SK-N-SH treated with all-trans-retinoic acid at 6 μM for 48 hours (cell line): ENCODE measurements around the gene PNMA8A.

ENCODE experiments used
- ATAC-seq: fragments of 200-7000 bp; cut with Tn5 transposase; 3 replicates; pipeline ENCODE4 v1.9.1; 2020; ENCODE audit warnings: mild to moderate bottlenecking, moderate library complexity
- ARNTL ChIP-seq: fragments of 450-650 bp; formaldehyde crosslinking; IDR thresholded peaks from 2 replicates; pipeline ENCODE4 v1.5.0; 2020; ENCODE audit warnings: low read depth, mild to moderate bottlenecking, moderate library complexity, borderline replicate concordance
- BACH2 ChIP-seq: fragments of 250-450 bp; sonication (Bioruptor Pico); IDR thresholded peaks from 2 replicates; pipeline ENCODE4 v1.9.0; 2021; ENCODE audit warnings: mild to moderate bottlenecking, borderline replicate concordance
- CSDC2 ChIP-seq: fragments of 250-450 bp; sonication (Bioruptor Pico); IDR thresholded peaks from 2 replicates; pipeline ENCODE4 v1.5.0; 2020; ENCODE audit warnings: mild to moderate bottlenecking, moderate library complexity
- ESRRG ChIP-seq: fragments of 250-450 bp; sonication (Bioruptor Pico); IDR thresholded peaks from 2 replicates; pipeline ENCODE4 v1.6.1; 2021; ENCODE audit warnings: mild to moderate bottlenecking
- GLIS3 ChIP-seq: fragments of 250-450 bp; sonication (Bioruptor Pico); IDR thresholded peaks from 2 replicates; pipeline ENCODE4 v1.5.0; 2020; ENCODE audit warnings: mild to moderate bottlenecking, moderate library complexity
- ISL1 ChIP-seq: fragments of 250-450 bp; sonication (Bioruptor Pico); IDR thresholded peaks from 2 replicates; pipeline ENCODE4 v2.1.2; 2022; ENCODE audit warnings: mild to moderate bottlenecking, moderate library complexity
- OSR1 ChIP-seq: fragments of 250-450 bp; sonication (Bioruptor Pico); IDR thresholded peaks from 2 replicates; pipeline ENCODE4 v1.8.0; 2022; ENCODE audit warnings: moderate library complexity, mild to moderate bottlenecking, inconsistent platforms
- PPARA ChIP-seq: fragments of 250-450 bp; sonication (Bioruptor Pico); IDR thresholded peaks from 2 replicates; pipeline ENCODE4 v1.5.0; 2020; ENCODE audit warnings: mild to moderate bottlenecking, borderline replicate concordance
- RARB ChIP-seq: fragments of 250-450 bp; sonication (Bioruptor Pico); IDR thresholded peaks from 2 replicates; pipeline ENCODE4 v1.8.0; 2021; ENCODE audit warnings: mild to moderate bottlenecking, moderate library complexity
- SNAI2 ChIP-seq: fragments of 250-450 bp; sonication (Bioruptor Pico); IDR thresholded peaks from 2 replicates; pipeline ENCODE4 v1.5.0; 2020; ENCODE audit warnings: mild to moderate bottlenecking, moderate library complexity
- TCF4 ChIP-seq: fragments of 250-450 bp; sonication (Bioruptor Pico); IDR thresholded peaks from 2 replicates; pipeline ENCODE4 v1.8.0; 2021; ENCODE audit warnings: mild to moderate bottlenecking, moderate library complexity, borderline replicate concordance
- TOX ChIP-seq: fragments of 250-450 bp; sonication (Bioruptor Pico); IDR thresholded peaks from 2 replicates; pipeline ENCODE4 v1.8.0; 2021; ENCODE audit warnings: mild to moderate bottlenecking, moderate library complexity, borderline replicate concordance
- ZC3H10 ChIP-seq: fragments of 250-450 bp; sonication (Bioruptor Pico); IDR thresholded peaks from 2 replicates; pipeline ENCODE4 v1.5.1; 2021; ENCODE audit warnings: mild to moderate bottlenecking, moderate library complexity
- ZFP3 ChIP-seq: fragments of 250-450 bp; sonication (Bioruptor Pico); IDR thresholded peaks from 2 replicates; pipeline ENCODE4 v1.5.0; 2020; ENCODE audit warnings: mild to moderate bottlenecking, moderate library complexity
- ZFP30 ChIP-seq: fragments of 450-650 bp; formaldehyde crosslinking; IDR thresholded peaks from 2 replicates; pipeline ENCODE4 v1.5.0; 2022; ENCODE audit warnings: mild to moderate bottlenecking, moderate library complexity
- ZNF565 ChIP-seq: fragments of 450-650 bp; formaldehyde crosslinking; conservative IDR thresholded peaks from 2 replicates; pipeline ENCODE4 v1.5.0; 2020; ENCODE audit warnings: low read depth, mild to moderate bottlenecking, moderate library complexity
- ZNF70 ChIP-seq: fragments of 450-650 bp; formaldehyde crosslinking; IDR thresholded peaks from 2 replicates; pipeline ENCODE4 v1.5.0; 2020; ENCODE audit warnings: mild to moderate bottlenecking, moderate library complexity
- ZNF8 ChIP-seq: fragments of 450-650 bp; formaldehyde crosslinking; IDR thresholded peaks from 2 replicates; pipeline ENCODE4 v1.5.0; 2020; ENCODE audit warnings: mild to moderate bottlenecking, moderate library complexity
- TF ChIP-seq, protein P1 (sequence below): fragments of 250-450 bp; sonication (Bioruptor Pico); IDR thresholded peaks from 2 replicates; pipeline ENCODE4 v1.5.1; 2021; ENCODE audit warnings: mild to moderate bottlenecking, moderate library complexity
- TF ChIP-seq, protein P2 (sequence below): fragments of 250-450 bp; sonication (Bioruptor Pico); IDR thresholded peaks from 2 replicates; pipeline ENCODE4 v1.5.1; 2020; ENCODE audit warnings: low read depth, mild to moderate bottlenecking, moderate library complexity
- TF ChIP-seq, protein P3 (sequence below): fragments of 250-450 bp; sonication (Bioruptor Pico); IDR thresholded peaks from 2 replicates; pipeline ENCODE4 v1.8.0; 2021; ENCODE audit warnings: low read depth, mild to moderate bottlenecking, moderate library complexity, borderline replicate concordance
- TF ChIP-seq, protein P4 (sequence below): fragments of 250-450 bp; sonication (Bioruptor Pico); IDR thresholded peaks from 2 replicates; pipeline ENCODE4 v1.8.0; 2020; ENCODE audit warnings: mild to moderate bottlenecking, moderate library complexity, borderline replicate concordance
- TF ChIP-seq, protein P5 (sequence below): fragments of 250-450 bp; sonication (Bioruptor Pico); IDR thresholded peaks from 2 replicates; pipeline ENCODE4 v1.5.0; 2020; ENCODE audit warnings: mild to moderate bottlenecking, moderate library complexity

PNMA8A gene

DNA sequence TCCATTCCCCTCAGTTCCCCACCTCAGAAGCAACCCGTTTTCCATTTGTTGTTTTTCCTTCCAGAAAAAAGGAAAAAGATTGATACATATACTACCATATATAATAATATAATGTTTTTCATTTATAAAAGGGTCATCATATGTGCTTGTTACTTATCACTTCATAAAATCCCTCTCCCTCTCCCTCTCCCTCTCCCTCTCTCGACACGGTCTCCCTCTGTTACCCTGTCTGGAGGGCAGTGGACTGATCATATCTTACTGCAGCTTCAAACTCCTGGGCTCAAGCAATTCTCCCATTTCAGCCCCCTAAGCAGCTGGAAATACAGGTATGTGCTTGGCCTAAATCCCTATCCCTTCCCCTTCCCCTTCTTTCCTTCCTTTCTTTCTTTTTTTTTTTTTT, 17.1 kb downstream of the PNMA8A start:
- ATAC-seq, result no peak; the same call in 2 of the 3 replicates
- TF ChIP-seq ZNF70 (CRISPR knock-in tag), result no peak
- TF ChIP-seq OSR1 (CRISPR knock-in tag), result no peak
- TF ChIP-seq RARB (CRISPR knock-in tag), result no peak
- no peak for TF ChIP-seq TOX
- no peak for TF ChIP-seq CSDC2 (CRISPR knock-in tag)
- no peak for TF ChIP-seq ZFP30 (CRISPR knock-in tag)
- TF ChIP-seq TCF4 (CRISPR knock-in tag), result no peak
- TF ChIP-seq, protein P1, sequence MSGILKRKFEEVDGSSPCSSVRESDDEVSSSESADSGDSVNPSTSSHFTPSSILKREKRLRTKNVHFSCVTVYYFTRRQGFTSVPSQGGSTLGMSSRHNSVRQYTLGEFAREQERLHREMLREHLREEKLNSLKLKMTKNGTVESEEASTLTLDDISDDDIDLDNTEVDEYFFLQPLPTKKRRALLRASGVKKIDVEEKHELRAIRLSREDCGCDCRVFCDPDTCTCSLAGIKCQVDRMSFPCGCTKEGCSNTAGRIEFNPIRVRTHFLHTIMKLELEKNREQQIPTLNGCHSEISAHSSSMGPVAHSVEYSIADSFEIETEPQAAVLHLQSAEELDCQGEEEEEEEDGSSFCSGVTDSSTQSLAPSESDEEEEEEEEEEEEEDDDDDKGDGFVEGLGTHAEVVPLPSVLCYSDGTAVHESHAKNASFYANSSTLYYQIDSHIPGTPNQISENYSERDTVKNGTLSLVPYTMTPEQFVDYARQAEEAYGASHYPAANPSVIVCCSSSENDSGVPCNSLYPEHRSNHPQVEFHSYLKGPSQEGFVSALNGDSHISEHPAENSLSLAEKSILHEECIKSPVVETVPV (CRISPR knock-in tag), result no peak
- TF ChIP-seq SNAI2 (CRISPR knock-in tag), result no peak
- no peak for TF ChIP-seq ISL1 (CRISPR knock-in tag)
- TF ChIP-seq ZNF565 (CRISPR knock-in tag), result no peak
- no peak for TF ChIP-seq PPARA
- TF ChIP-seq GLIS3, result no peak
- TF ChIP-seq ZC3H10 (CRISPR knock-in tag), result no peak
- TF ChIP-seq, protein P2, sequence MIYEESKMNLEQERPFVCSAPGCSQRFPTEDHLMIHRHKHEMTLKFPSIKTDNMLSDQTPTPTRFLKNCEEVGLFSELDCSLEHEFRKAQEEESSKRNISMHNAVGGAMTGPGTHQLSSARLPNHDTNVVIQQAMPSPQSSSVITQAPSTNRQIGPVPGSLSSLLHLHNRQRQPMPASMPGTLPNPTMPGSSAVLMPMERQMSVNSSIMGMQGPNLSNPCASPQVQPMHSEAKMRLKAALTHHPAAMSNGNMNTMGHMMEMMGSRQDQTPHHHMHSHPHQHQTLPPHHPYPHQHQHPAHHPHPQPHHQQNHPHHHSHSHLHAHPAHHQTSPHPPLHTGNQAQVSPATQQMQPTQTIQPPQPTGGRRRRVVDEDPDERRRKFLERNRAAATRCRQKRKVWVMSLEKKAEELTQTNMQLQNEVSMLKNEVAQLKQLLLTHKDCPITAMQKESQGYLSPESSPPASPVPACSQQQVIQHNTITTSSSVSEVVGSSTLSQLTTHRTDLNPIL (CRISPR knock-in tag), result no peak

DNA sequence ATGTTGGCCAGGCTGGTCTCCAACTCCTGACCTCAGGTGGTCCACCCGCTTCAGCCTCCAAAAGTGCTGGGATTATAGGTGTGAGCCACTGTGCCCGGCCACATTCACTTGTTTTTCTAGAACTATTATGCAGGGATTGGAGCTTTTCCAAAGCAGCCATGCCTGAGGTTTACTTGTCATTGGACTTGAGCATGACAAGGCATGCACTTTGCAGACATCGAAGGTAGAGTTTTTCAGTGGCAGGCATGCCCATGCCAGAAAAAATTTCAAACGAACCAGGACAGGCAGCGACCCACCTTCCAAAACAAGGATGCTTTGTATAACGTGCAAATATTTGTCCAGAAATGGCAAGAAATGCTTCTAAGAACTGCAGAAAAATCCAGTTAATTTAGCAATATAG, 17.7 kb downstream of the PNMA8A start:
- ATAC-seq, result no peak
- TF ChIP-seq ESRRG (CRISPR knock-in tag) (no peak), ZFP3 (CRISPR knock-in tag) (no peak), ZC3H10 (CRISPR knock-in tag) (no peak), ISL1 (CRISPR knock-in tag) (no peak), TCF4 (CRISPR knock-in tag) (no peak), ZNF8 (no peak), ARNTL (no peak), ZNF70 (CRISPR knock-in tag) (no peak), BACH2 (no peak)
- TF ChIP-seq, protein P2 (CRISPR knock-in tag), result no peak

DNA sequence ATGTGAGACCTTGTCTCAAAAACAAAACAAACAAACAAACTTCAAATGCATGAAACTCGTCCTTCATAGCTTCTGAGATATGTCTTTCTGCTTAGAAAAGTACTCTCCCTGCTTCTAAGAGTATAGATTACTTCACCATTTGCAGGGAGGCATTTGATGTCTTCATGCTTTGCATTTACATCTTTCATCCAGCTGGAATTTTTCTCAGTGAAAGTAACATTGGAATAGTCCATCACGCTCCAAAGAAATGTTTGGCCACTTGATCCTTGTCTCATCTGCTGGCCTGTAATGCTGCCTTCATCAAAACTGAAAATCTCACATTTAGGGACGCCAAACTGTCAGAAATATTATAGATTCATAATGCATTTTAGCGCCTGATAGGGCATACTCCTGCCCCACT, 19.2 kb downstream of the PNMA8A start:
- ATAC-seq, result no peak
- TF ChIP-seq SNAI2 (CRISPR knock-in tag) (no peak), ZNF70 (CRISPR knock-in tag) (no peak), CSDC2 (CRISPR knock-in tag) (no peak), ISL1 (CRISPR knock-in tag) (no peak)
- TF ChIP-seq, protein P3, sequence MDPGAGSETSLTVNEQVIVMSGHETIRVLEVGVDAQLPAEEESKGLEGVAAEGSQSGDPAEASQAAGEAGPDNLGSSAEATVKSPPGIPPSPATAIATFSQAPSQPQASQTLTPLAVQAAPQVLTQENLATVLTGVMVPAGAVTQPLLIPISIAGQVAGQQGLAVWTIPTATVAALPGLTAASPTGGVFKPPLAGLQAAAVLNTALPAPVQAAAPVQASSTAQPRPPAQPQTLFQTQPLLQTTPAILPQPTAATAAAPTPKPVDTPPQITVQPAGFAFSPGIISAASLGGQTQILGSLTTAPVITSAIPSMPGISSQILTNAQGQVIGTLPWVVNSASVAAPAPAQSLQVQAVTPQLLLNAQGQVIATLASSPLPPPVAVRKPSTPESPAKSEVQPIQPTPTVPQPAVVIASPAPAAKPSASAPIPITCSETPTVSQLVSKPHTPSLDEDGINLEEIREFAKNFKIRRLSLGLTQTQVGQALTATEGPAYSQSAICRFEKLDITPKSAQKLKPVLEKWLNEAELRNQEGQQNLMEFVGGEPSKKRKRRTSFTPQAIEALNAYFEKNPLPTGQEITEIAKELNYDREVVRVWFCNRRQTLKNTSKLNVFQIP (CRISPR knock-in tag), result no peak

DNA sequence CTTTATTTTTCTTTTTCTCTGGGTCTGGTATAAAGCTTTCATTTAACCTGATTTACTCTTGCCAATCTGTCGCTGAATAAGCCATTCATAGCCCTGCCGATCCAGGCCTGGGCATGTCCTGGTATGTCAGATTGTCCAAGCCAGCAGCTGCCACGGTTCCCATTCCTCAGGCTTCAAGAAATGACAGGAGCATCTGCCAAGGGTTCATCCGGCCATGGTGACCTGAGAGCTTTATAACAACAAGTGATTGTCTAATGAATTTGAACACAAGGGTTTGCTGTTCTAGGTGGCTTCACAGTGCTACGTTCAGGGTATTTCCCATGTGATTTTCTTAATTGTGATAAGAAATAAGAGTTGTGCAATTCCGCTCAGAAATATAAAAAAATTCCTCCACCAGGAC, 20.0 kb downstream of the PNMA8A start:
- no peak for ATAC-seq
- TF ChIP-seq TOX (no peak), ZNF70 (CRISPR knock-in tag) (no peak), ARNTL (no peak), ZC3H10 (CRISPR knock-in tag) (no peak), ZNF8 (no peak), GLIS3 (no peak), ISL1 (CRISPR knock-in tag) (no peak), OSR1 (CRISPR knock-in tag) (no peak)
- TF ChIP-seq, protein P3 (CRISPR knock-in tag), result no peak
- TF ChIP-seq, protein P4, sequence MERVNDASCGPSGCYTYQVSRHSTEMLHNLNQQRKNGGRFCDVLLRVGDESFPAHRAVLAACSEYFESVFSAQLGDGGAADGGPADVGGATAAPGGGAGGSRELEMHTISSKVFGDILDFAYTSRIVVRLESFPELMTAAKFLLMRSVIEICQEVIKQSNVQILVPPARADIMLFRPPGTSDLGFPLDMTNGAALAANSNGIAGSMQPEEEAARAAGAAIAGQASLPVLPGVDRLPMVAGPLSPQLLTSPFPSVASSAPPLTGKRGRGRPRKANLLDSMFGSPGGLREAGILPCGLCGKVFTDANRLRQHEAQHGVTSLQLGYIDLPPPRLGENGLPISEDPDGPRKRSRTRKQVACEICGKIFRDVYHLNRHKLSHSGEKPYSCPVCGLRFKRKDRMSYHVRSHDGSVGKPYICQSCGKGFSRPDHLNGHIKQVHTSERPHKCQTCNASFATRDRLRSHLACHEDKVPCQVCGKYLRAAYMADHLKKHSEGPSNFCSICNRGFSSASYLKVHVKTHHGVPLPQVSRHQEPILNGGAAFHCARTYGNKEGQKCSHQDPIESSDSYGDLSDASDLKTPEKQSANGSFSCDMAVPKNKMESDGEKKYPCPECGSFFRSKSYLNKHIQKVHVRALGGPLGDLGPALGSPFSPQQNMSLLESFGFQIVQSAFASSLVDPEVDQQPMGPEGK, result no peak
- TF ChIP-seq, protein P1 (CRISPR knock-in tag), result no peak
- TF ChIP-seq, protein P5, sequence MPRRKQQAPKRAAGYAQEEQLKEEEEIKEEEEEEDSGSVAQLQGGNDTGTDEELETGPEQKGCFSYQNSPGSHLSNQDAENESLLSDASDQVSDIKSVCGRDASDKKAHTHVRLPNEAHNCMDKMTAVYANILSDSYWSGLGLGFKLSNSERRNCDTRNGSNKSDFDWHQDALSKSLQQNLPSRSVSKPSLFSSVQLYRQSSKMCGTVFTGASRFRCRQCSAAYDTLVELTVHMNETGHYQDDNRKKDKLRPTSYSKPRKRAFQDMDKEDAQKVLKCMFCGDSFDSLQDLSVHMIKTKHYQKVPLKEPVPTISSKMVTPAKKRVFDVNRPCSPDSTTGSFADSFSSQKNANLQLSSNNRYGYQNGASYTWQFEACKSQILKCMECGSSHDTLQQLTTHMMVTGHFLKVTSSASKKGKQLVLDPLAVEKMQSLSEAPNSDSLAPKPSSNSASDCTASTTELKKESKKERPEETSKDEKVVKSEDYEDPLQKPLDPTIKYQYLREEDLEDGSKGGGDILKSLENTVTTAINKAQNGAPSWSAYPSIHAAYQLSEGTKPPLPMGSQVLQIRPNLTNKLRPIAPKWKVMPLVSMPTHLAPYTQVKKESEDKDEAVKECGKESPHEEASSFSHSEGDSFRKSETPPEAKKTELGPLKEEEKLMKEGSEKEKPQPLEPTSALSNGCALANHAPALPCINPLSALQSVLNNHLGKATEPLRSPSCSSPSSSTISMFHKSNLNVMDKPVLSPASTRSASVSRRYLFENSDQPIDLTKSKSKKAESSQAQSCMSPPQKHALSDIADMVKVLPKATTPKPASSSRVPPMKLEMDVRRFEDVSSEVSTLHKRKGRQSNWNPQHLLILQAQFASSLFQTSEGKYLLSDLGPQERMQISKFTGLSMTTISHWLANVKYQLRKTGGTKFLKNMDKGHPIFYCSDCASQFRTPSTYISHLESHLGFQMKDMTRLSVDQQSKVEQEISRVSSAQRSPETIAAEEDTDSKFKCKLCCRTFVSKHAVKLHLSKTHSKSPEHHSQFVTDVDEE (CRISPR knock-in tag), result no peak
